ENCODE data around the gene STXBP6.

DNA sequence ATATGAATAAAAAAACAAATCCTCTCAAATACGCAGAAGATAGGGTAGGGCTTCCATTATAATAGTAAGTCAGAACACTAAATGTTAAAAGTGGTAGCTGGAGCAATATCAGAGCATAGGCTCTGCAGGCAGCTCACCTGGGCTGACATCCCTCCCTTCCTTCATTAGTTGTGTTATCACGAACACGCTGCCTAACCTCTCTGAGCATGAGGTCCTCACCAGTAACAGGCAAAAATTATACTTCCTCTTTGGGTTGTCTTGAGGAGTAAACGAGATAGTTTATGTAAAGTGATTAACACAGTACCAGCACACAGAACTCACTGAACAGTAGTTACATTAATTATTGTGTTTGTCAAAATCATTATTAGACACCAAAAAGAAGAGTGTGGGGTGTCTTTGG lies 154.3 kb downstream of the STXBP6 start:
- TF ChIP-seq, protein P1, sequence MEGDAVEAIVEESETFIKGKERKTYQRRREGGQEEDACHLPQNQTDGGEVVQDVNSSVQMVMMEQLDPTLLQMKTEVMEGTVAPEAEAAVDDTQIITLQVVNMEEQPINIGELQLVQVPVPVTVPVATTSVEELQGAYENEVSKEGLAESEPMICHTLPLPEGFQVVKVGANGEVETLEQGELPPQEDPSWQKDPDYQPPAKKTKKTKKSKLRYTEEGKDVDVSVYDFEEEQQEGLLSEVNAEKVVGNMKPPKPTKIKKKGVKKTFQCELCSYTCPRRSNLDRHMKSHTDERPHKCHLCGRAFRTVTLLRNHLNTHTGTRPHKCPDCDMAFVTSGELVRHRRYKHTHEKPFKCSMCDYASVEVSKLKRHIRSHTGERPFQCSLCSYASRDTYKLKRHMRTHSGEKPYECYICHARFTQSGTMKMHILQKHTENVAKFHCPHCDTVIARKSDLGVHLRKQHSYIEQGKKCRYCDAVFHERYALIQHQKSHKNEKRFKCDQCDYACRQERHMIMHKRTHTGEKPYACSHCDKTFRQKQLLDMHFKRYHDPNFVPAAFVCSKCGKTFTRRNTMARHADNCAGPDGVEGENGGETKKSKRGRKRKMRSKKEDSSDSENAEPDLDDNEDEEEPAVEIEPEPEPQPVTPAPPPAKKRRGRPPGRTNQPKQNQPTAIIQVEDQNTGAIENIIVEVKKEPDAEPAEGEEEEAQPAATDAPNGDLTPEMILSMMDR (IDR thresholded peaks at IDR 0.05; ENCODE audit: low read depth, low read length, poor library complexity, severe bottlenecking), result no peak
- TF ChIP-seq EZH2phosphoT487 (IDR thresholded peaks at IDR 0.05; ENCODE audit: borderline replicate concordance, low read length), result no peak
